DMS153 treated with DMSO at 0.1 percent for 48 hours (cell line): ENCODE measurements around the gene PAEP.

Experiments
- DNase-seq: peaks from one replicate; lab custom pipeline; 2025; ENCODE audit not compliant: unreplicated experiment; lab: John Stamatoyannopoulos, UW

The PAEP gene

GRCh38 chr9:135574943-135575342 lies 13.4 kb downstream of the PAEP start:
- no peak for DNase-seq

- DNase-seq, result no peak
Observed at GRCh38 chr9:135575995-135576631, 14.6 kb downstream of the PAEP start.

GRCh38 chr9:135577256-135577655 lies 15.7 kb downstream of the PAEP start:
- DNase-seq, result no peak

- DNase-seq, result no peak
Observed at GRCh38 chr9:135579356-135579755, 17.8 kb downstream of the PAEP start.

- no peak for DNase-seq
Observed at GRCh38 chr9:135579889-135580660, 18.5 kb downstream of the PAEP start.

GRCh38 chr9:135580664-135581380 lies 19.3 kb downstream of the PAEP start:
- DNase-seq, result no peak

- no peak for DNase-seq
Observed at GRCh38 chr9:135581636-135582426, 20.3 kb downstream of the PAEP start.

- DNase-seq, result no peak
Observed at GRCh38 chr9:135582541-135582940, 21.0 kb downstream of the PAEP start.

GRCh38 chr9:135582966-135583687 lies 21.6 kb downstream of the PAEP start:
- no peak for DNase-seq

GRCh38 chr9:135583688-135584011 lies 22.1 kb downstream of the PAEP start:
- no peak for DNase-seq

- DNase-seq, result no peak
Observed at GRCh38 chr9:135584371-135584770, 22.8 kb downstream of the PAEP start.

GRCh38 chr9:135584934-135585333 lies 23.4 kb downstream of the PAEP start:
- DNase-seq, result no peak

- DNase-seq, result no peak
Observed at GRCh38 chr9:135586601-135587109, 25.1 kb downstream of the PAEP start.

GRCh38 chr9:135587658-135588057 lies 26.1 kb downstream of the PAEP start:
- DNase-seq, result no peak

GRCh38 chr9:135588371-135588770 lies 26.8 kb downstream of the PAEP start:
- no peak for DNase-seq

- no peak for DNase-seq
Observed at GRCh38 chr9:135588886-135589595, 27.5 kb downstream of the PAEP start.

GRCh38 chr9:135589596-135590485 lies 28.3 kb downstream of the PAEP start:
- no peak for DNase-seq

- no peak for DNase-seq
Observed at GRCh38 chr9:135590486-135591079, 29.0 kb downstream of the PAEP start.
